ENCODE measurements around the gene S100A11. TPM values are rescaled to one million over a fixed set of nuclear protein-coding genes. Genes with fewer than 3 reads are reported as not detected.
A peak's percentile ranks its signal among the peaks of the same experiment; 100 is the strongest.

Gene S100A11
- total RNA-seq (2021) (126 to 181 TPM (median 163 TPM) in 3 replicates), Bru-seq, nascent RNA (percentile 88 among the genes with signal in this experiment)
- long read RNA-seq, experiment 1, transcript S100A11-201 (3 exons, 594 nt), result major isoform, 272 of 273 reads
- long read RNA-seq, experiment 1, partial matches to known transcripts, result 1 of 273 reads
- long read RNA-seq, experiment 1, other reads (novel, unspliced or antisense), result 0 of 273 reads
- long read RNA-seq, experiment 2, transcript S100A11-201 (3 exons, 594 nt), result major isoform, 251 of 272 reads
- long read RNA-seq, experiment 2, partial matches to known transcripts, result 9 of 272 reads
- long read RNA-seq, experiment 2, other reads (novel, unspliced or antisense), result 12 of 272 reads
- long read RNA-seq, experiment 3, partial matches to known transcripts, result 0 of 4 reads
- long read RNA-seq, experiment 3, other reads (novel, unspliced or antisense), result 0 of 4 reads

GRCh38 chr1:152036267-152037216 lies at the start of gene S100A11:
TSS of gene S100A11 (minus strand) at chr1:152037004. CDS start at chr1:152036915, 89 bp downstream.
- ChIA-PET CTCF (interaction anchor here (0.5 to 4.5 kb wide), 23 partner anchors 7 to 1215 kb away, joined by 3 to 45 read pairs (median 7); partner anchors contain the start of gene THEM4), POLR2A (interaction anchor here (1.2 to 1.9 kb wide), 2 partner anchors 11 to 197 kb away, joined by 4 to 5 read pairs; partner anchors contain the start of gene C2CD4D)
- no peak for TF ChIP-seq ESRRA (CRISPR knock-in tag; IDR thresholded peaks at IDR 0.05; ENCODE audit: borderline replicate concordance)
- 0 out of 2 replicates have a peak, but pooled peaks have one; percentile 30 for TF ChIP-seq SP1 (CRISPR knock-in tag; conservative IDR thresholded peaks at IDR 0.05)
- DNase-seq (ENCODE audit: low spot score) (peak; percentile 77), ATAC-seq (peak; percentile 78)
- H3K4me3 Mint-ChIP-seq, result peak within 1 kb of the TSS; percentile 89
- H3K27me3 Mint-ChIP-seq (ENCODE audit: low read depth), result peaks cover 9% of the 10 kb centered on the region
- H3K9me3 Mint-ChIP-seq, result no peaks in the 10 kb centered on the region
- H3K4me1 Mint-ChIP-seq, result peaks cover 40% of the 10 kb centered on the region
- H3K27ac Mint-ChIP-seq, result peak within 1 kb of the TSS; percentile 82
- H3K36me3 Mint-ChIP-seq, result peaks cover 22% of the 10 kb centered on the region

- Mint-ChIP-seq H3K9me3 (peaks cover 32% of the 10 kb centered on the region), H3K4me3 (no peak overlapping the region), H3K27ac (no peak overlapping the region), H3K36me3 (no peaks in the 10 kb centered on the region), H3K4me1 (no peaks in the 10 kb centered on the region), H3K27me3 (ENCODE audit: low read depth) (peaks cover 17% of the 10 kb centered on the region)
- DNase-seq (ENCODE audit: low spot score) (no peak), ATAC-seq (peak; percentile 61)
- ChIA-PET POLR2A (no interaction called here), CTCF (interaction anchor here (1.1 kb wide), 1 partner anchor 23 kb away, joined by 4 read pairs; no protein-coding TSS in a partner anchor)
- TF ChIP-seq AR (CRISPR knock-in tag; IDR thresholded peaks at IDR 0.05) (no peak), NFATC4 (CRISPR knock-in tag; IDR thresholded peaks at IDR 0.05) (no peak), HMGA2 (CRISPR knock-in tag; IDR thresholded peaks at IDR 0.05) (no peak), CREB1 (CRISPR knock-in tag; IDR thresholded peaks at IDR 0.05) (no peak), ZSCAN18 (CRISPR knock-in tag; IDR thresholded peaks at IDR 0.05) (no peak), RELA (CRISPR knock-in tag; IDR thresholded peaks at IDR 0.05; ENCODE audit: borderline replicate concordance) (no peak), CBFB (CRISPR knock-in tag; IDR thresholded peaks at IDR 0.05; ENCODE audit: low read depth) (no peak), NFE2L1 (CRISPR knock-in tag; IDR thresholded peaks at IDR 0.05) (no peak), ZBTB21 (CRISPR knock-in tag; IDR thresholded peaks at IDR 0.05; ENCODE audit: borderline replicate concordance) (no peak), TP53 (CRISPR knock-in tag; IDR thresholded peaks at IDR 0.05) (no peak), MYBL2 (CRISPR knock-in tag; IDR thresholded peaks at IDR 0.05) (no peak), E2F1 (CRISPR knock-in tag; IDR thresholded peaks at IDR 0.05) (no peak), GRHL2 (CRISPR knock-in tag; IDR thresholded peaks at IDR 0.05; ENCODE audit: insufficient replicate concordance, severe bottlenecking) (no peak), ZNF425 (CRISPR knock-in tag; conservative IDR thresholded peaks at IDR 0.05) (no peak)
- TF ChIP-seq, protein P1, sequence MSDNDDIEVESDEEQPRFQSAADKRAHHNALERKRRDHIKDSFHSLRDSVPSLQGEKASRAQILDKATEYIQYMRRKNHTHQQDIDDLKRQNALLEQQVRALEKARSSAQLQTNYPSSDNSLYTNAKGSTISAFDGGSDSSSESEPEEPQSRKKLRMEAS (CRISPR knock-in tag; IDR thresholded peaks at IDR 0.05), result no peak
- TF ChIP-seq, protein P2, sequence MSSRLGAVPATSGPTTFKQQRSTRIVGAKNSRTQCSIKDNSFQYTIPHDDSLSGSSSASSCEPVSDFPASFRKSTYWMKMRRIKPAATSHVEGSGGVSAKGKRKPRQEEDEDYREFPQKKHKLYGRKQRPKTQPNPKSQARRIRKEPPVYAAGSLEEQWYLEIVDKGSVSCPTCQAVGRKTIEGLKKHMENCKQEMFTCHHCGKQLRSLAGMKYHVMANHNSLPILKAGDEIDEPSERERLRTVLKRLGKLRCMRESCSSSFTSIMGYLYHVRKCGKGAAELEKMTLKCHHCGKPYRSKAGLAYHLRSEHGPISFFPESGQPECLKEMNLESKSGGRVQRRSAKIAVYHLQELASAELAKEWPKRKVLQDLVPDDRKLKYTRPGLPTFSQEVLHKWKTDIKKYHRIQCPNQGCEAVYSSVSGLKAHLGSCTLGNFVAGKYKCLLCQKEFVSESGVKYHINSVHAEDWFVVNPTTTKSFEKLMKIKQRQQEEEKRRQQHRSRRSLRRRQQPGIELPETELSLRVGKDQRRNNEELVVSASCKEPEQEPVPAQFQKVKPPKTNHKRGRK (CRISPR knock-in tag; IDR thresholded peaks at IDR 0.05; ENCODE audit: borderline replicate concordance), result no peak
- TF ChIP-seq, protein P3, sequence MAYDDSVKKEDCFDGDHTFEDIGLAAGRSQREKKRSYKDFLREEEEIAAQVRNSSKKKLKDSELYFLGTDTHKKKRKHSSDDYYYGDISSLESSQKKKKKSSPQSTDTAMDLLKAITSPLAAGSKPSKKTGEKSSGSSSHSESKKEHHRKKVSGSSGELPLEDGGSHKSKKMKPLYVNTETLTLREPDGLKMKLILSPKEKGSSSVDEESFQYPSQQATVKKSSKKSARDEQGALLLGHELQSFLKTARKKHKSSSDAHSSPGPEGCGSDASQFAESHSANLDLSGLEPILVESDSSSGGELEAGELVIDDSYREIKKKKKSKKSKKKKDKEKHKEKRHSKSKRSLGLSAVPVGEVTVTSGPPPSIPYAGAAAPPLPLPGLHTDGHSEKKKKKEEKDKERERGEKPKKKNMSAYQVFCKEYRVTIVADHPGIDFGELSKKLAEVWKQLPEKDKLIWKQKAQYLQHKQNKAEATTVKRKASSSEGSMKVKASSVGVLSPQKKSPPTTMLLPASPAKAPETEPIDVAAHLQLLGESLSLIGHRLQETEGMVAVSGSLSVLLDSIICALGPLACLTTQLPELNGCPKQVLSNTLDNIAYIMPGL (CRISPR knock-in tag; IDR thresholded peaks at IDR 0.05), result no peak
Measured at GRCh38 chr1:152084853-152085252, 48.0 kb upstream of the S100A11 start.
